Thyroid gland (tissue), 4 donors: ENCODE measurements around the gene DPYSL3.

Experiments
- CTCF ChIP-seq, 6 experiments: fragments of 200-600 bp in 3 of 6; fragments of 450-650 bp in 3 of 6; sonication (generic) in 3 of 6; IDR thresholded peaks; one replicate each; pipeline ENCODE4 v1.5.1; 2016 to 2019; ENCODE audit warnings: antibody characterized with exemption in 6 of 6, mild to moderate bottlenecking in 2 of 6, inconsistent platforms in 1 of 6, moderate library complexity in 1 of 6
- POLR2A ChIP-seq, 2 donors: fragments of 450-650 bp; IDR thresholded peaks; one replicate each; pipeline ENCODE4 v1.6.1; 2017; ENCODE audit warnings: antibody characterized with exemption in 2 of 2, mild to moderate bottlenecking in 2 of 2, moderate library complexity in 1 of 2

DNA sequence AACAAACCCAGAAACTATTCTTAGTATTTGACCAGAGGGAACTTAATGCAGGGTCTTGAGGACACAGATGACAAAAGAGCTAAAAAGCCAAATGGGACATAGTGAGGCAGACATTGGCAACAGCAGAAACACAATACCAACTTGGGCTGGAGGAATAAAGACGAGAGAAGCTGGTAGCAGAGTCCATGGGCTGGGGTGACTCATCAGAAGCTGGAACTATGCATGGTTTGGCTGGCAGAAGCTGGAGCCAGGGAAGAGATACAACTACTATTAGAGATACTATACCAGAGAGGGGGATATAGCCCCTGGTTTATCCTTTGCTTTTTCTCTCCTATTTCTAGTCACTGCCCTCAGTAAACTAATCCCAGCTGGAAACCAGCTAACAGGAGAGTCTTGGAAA is 29.2 kb upstream of the DPYSL3 start:
- TF ChIP-seq CTCF (IDR thresholded peaks at IDR 0.05) (no peak), POLR2A (IDR thresholded peaks at IDR 0.05) (no peak)
